ENCODE results near the gene KRT17. TPM values are rescaled to one million over a fixed set of nuclear protein-coding genes. Genes with fewer than 3 reads are reported as not detected.

The KRT17 gene
- total RNA-seq, 1 experiment from 2014 or later: 1.5 TPM

- Histone ChIP-seq H2AFZ (ENCODE audit: low read length) (no peak overlapping the region), H3K79me2 (ENCODE audit: insufficient read depth, low read length) (no peaks in the 10 kb centered on the region), H3K27me3 (ENCODE audit: insufficient read depth, low read length) (no peaks in the 10 kb centered on the region), H3K4ac (ENCODE audit: low read depth, low read length) (no peak overlapping the region), H2BK15ac (ENCODE audit: low read depth, low read length) (no peak overlapping the region), H3K4me2 (ENCODE audit: insufficient read depth, insufficient read length, low read length) (no peak overlapping the region), H3K23ac (ENCODE audit: insufficient read length, low read depth, low read length) (no peak overlapping the region), H3K14ac (ENCODE audit: insufficient read depth, low read length) (no peak overlapping the region), H3T11ph (ENCODE audit: low read length) (no peak overlapping the region), H2BK120ac (ENCODE audit: low read depth, low read length, poor library complexity, severe bottlenecking) (no peak overlapping the region), H4K5ac (ENCODE audit: insufficient read length, low read depth, low read length) (no peak overlapping the region), H3K18ac (ENCODE audit: insufficient read length, low read depth, low read length) (no peak overlapping the region), H3K9me3 (ENCODE audit: control insufficient read depth, low read depth, low read length) (no peaks in the 10 kb centered on the region), H2AK5ac (ENCODE audit: insufficient read length, low read length) (no peak overlapping the region), H3K4me1 (ENCODE audit: insufficient read depth, low read length) (no peaks in the 10 kb centered on the region), H2BK12ac (ENCODE audit: insufficient read length, low read depth, low read length) (no peak overlapping the region), H4K8ac (replicated peaks; ENCODE audit: insufficient read length, low read depth, low read length) (no peak overlapping the region), H3K23me2 (ENCODE audit: insufficient read length, low read depth, low read length, poor library complexity, severe bottlenecking) (no peaks in the 10 kb centered on the region), H3K79me1 (ENCODE audit: insufficient read depth, low read depth, low read length, poor library complexity, severe bottlenecking) (no peaks in the 10 kb centered on the region), H3K9ac (ENCODE audit: extremely low read depth, insufficient read length, low read length) (no peak overlapping the region), H2BK20ac (ENCODE audit: low read depth, low read length, poor library complexity, severe bottlenecking) (no peak overlapping the region), H3K56ac (ENCODE audit: insufficient read length, low read depth, low read length) (no peak overlapping the region), H4K20me1 (ENCODE audit: control insufficient read depth, insufficient read depth, insufficient read length) (no peaks in the 10 kb centered on the region), H4K91ac (ENCODE audit: insufficient read length, low read depth, low read length) (no peak overlapping the region), H2BK5ac (ENCODE audit: insufficient read length, low read length) (no peak overlapping the region), H3K27ac (ENCODE audit: insufficient read length, low read depth, low read length) (no peak overlapping the region)
- no peak for TF ChIP-seq CTCF (conservative IDR thresholded peaks at IDR 0.05)
- Mint-ChIP-seq H3K4me1 (peaks cover 0 to 9% of the 10 kb centered on the region in 2 experiments; a peak in 1 of 4 replicates), H3K27ac (no peak overlapping the region), H3K27me3 (ENCODE audit: low read depth) (peaks cover 19% of the 10 kb centered on the region), H3K36me3 (ENCODE audit: insufficient read depth in 1 of 3, low read depth in 3 of 3) (peaks cover 0 to 10% (median 6%) of the 10 kb centered on the region in 3 experiments; a peak in 4 of 7 replicates), H3K9me3 (peaks cover 10 to 17% of the 10 kb centered on the region in 2 experiments), H3K4me3 (no peak overlapping the region)
- WGBS (ENCODE audit: extremely low coverage, insufficient read length, low lambda C conversion rate): no CpG with 5 or more reads among the region's 2 CpGs
- no peak for DNase-seq
Observed at GRCh38 chr17:41602524-41602923, 21.9 kb downstream of the KRT17 start.
